GM13977 (cell line): Measurements from ENCODE around the gene EPS8.

ENCODE experiments used
- DNase-seq: peaks from one replicate; pipeline ENCODE4 v3.0.0; 2012; ENCODE audit warnings: low spot score
- in situ Hi-C: fragments of 300-500 bp; cut with MboI; formaldehyde crosslinking; loops from one replicate; pipeline ENCODE4 v1.12.0; 2022; ENCODE audit warnings: low sequenced_read_pairs, low pct_unique_long_range_greater_than_20kb, mixed read lengths, inconsistent platforms; ENCODE audit not compliant: unreplicated experiment
- TF ChIP-seq, protein P1 (sequence below): IDR thresholded peaks from 2 replicates; pipeline ENCODE4 v1.5.1; 2012; ENCODE audit warnings: mild to moderate bottlenecking, control low read depth; ENCODE audit not compliant: insufficient read depth; ENCODE audit errors: extremely low read depth, missing control alignments

EPS8 gene

DNA sequence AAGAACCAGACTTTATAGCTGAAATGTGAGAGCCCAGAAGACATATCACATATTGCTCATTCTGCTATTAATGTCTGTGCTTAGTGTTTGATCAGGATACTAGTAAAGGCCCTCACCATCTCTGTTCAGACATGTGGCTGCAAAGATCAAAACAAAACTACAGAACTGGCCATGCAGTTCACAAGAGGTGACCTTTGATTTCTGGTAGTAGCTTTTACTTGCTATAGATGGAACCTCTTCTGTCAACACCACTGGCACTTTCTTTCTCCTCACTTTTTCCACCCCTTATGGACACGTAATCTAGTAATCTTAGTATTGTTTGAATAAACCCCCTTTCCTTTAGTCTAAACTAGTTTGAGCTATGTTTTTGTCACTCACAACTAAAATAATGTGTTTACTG lies 214.8 kb downstream of the EPS8 start:
- in situ Hi-C loops, result no loop called here
- TF ChIP-seq, protein P1, sequence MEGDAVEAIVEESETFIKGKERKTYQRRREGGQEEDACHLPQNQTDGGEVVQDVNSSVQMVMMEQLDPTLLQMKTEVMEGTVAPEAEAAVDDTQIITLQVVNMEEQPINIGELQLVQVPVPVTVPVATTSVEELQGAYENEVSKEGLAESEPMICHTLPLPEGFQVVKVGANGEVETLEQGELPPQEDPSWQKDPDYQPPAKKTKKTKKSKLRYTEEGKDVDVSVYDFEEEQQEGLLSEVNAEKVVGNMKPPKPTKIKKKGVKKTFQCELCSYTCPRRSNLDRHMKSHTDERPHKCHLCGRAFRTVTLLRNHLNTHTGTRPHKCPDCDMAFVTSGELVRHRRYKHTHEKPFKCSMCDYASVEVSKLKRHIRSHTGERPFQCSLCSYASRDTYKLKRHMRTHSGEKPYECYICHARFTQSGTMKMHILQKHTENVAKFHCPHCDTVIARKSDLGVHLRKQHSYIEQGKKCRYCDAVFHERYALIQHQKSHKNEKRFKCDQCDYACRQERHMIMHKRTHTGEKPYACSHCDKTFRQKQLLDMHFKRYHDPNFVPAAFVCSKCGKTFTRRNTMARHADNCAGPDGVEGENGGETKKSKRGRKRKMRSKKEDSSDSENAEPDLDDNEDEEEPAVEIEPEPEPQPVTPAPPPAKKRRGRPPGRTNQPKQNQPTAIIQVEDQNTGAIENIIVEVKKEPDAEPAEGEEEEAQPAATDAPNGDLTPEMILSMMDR, result no peak
- no peak for DNase-seq
